Measurements from ENCODE around the gene GGCX.

The GGCX gene

DNA sequence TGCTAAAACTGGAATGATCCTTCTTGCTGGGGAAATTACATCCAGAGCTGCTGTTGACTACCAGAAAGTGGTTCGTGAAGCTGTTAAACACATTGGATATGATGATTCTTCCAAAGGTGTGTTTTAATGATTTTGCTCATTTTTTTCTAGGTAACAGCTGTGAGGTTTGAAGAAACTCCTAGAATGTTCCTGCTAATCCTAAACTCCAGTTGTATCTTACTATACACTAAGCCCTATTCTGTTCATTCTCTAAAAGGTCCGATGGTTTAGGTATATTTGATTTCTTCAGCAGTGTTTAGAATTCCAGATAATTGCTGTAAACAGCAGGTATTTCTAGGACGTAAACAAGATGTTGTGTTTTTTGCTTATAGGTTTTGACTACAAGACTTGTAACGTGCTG lies 20.0 kb downstream of the GGCX start:
- H3K4me3 ChIP-seq (ENCODE audit: low read depth, low read length): peak overlapping the region; percentile 84
- DNase-seq (ENCODE audit: low read depth): no peak
- TF ChIP-seq, protein P1, sequence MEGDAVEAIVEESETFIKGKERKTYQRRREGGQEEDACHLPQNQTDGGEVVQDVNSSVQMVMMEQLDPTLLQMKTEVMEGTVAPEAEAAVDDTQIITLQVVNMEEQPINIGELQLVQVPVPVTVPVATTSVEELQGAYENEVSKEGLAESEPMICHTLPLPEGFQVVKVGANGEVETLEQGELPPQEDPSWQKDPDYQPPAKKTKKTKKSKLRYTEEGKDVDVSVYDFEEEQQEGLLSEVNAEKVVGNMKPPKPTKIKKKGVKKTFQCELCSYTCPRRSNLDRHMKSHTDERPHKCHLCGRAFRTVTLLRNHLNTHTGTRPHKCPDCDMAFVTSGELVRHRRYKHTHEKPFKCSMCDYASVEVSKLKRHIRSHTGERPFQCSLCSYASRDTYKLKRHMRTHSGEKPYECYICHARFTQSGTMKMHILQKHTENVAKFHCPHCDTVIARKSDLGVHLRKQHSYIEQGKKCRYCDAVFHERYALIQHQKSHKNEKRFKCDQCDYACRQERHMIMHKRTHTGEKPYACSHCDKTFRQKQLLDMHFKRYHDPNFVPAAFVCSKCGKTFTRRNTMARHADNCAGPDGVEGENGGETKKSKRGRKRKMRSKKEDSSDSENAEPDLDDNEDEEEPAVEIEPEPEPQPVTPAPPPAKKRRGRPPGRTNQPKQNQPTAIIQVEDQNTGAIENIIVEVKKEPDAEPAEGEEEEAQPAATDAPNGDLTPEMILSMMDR (IDR thresholded peaks at IDR 0.05; ENCODE audit: insufficient read depth, low read depth, low read length, missing control alignments): no peak

DNA sequence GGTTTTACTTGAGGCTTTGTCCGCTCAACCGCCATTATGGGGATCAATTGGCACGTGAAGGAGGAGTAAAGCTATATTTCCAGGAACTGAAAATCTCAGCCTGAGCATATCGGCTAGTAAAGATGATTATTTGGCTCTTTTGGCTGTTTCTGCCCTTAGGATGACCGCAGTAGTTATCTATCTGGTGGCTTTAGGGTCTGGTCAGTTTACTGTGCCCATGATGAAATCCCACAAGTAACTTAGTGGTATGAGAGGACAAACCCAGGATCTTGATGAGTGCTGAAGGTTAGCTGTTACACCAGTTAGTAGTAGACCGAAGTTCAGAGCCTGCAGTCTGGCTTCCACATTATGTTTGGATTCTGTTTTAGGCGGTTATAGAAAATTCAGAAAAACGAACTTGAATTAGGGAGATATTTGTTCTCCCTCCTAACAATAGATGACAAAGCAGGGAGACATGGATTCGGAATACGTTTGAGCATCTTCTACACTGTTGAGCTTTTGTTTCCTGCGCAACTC lies 21.1 kb downstream of the GGCX start:
- no peak for DNase-seq (ENCODE audit: low read depth)

DNA sequence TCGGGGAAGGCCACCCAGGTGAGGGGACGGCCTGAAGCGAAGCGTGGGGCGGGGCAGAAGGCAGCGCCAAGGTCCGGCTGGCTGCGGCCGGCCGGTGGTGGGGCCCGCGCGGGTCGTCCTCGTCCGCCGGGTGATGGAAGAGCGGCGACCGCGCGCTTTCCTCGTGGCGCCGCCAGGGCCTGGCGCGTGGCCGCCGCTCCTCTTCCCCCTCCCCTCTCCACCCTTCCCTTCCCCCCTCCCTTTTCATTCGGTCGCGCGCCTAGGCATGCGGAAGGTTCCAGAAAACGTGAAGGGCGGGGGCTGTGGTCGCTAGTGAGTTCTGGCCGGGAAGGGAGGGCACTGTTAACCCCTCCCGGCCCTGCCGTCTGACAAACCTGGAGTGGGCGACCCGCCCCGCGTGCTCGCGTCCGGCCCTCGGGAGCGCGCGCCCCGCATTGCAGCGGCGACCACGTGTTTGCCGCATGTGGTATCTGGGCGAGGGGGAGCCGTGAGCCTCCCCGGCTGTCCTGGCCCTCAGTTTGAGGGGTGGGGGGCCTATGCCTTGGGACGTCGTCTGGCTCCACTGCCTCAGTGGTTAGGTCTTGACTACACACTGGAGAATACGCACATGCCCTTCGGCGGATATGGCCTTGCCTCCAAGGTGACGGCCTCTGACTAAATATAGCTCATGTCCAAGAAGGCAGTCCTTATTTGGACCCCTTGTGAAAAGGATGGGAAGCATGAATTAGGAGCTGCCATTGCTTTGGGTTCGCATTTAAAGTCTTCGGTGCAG lies 21.7 kb downstream of the GGCX start:
- peak overlapping the region; percentile 84 for H3K4me3 ChIP-seq (ENCODE audit: low read depth, low read length)
- TF ChIP-seq, protein P1 (IDR thresholded peaks at IDR 0.05; ENCODE audit: insufficient read depth, low read depth, low read length, missing control alignments): no peak
- peak; percentile 84 for DNase-seq (ENCODE audit: low read depth)

More for the DNA sequence above, 21.1 kb downstream of the GGCX start:
- TF ChIP-seq, protein P1 (IDR thresholded peaks at IDR 0.05; ENCODE audit: insufficient read depth, low read depth, low read length, missing control alignments): no peak
- peak overlapping the region; percentile 84 for H3K4me3 ChIP-seq (ENCODE audit: low read depth, low read length)

DNA sequence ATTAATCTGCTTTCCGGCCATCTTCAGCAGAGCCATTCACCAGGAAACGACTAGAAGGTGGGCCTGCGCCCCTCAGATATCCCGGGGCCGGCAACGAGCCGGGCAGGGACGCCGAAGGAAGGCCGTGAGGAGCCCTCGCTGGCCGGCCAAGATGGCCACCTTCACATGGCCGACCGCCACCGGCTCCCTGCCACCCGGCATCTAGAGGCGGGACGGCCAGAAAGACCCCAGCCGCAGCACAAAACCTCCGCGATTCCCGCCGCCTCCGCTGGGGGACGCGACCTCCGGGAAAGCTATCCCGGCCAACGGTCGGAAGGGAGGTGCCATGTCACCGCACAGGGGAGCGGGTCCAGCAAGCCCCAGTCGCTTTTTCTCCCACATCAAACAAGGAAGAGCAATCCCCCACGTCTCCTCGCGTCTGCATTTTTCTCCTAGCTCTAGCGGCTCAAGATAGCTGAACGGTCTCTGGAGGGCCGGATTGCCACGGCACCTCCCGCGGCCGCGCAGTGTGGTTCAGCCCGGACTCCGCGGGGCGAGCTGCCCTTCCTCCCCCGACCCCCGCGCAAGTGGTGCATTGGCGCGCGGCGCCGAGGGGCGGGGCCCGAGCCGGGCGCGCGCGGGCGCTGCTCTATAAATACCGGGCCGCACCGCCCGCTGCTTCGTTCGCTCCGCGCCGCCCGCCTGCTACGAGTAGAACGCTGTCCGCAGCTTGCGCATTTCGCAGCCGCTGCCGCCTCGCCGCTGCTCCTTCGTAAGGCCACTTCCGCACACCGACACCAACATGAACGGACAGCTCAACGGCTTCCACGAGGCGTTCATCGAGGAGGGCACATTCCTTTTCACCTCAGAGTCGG lies 22.6 kb downstream of the GGCX start, which contains the start of gene MAT2A:
MAT2A (plus strand) TSS at position 662 of the 854 bp plus-strand sequence; CDS start at position 782, 120 bp downstream.
- peak; percentile 96 for DNase-seq (ENCODE audit: low read depth)
- TF ChIP-seq, protein P1 (IDR thresholded peaks at IDR 0.05; ENCODE audit: insufficient read depth, low read depth, low read length, missing control alignments): peak; percentile 73
- peak within 1 kb of the TSS; percentile 89 for H3K4me3 ChIP-seq (ENCODE audit: low read depth, low read length)

DNA sequence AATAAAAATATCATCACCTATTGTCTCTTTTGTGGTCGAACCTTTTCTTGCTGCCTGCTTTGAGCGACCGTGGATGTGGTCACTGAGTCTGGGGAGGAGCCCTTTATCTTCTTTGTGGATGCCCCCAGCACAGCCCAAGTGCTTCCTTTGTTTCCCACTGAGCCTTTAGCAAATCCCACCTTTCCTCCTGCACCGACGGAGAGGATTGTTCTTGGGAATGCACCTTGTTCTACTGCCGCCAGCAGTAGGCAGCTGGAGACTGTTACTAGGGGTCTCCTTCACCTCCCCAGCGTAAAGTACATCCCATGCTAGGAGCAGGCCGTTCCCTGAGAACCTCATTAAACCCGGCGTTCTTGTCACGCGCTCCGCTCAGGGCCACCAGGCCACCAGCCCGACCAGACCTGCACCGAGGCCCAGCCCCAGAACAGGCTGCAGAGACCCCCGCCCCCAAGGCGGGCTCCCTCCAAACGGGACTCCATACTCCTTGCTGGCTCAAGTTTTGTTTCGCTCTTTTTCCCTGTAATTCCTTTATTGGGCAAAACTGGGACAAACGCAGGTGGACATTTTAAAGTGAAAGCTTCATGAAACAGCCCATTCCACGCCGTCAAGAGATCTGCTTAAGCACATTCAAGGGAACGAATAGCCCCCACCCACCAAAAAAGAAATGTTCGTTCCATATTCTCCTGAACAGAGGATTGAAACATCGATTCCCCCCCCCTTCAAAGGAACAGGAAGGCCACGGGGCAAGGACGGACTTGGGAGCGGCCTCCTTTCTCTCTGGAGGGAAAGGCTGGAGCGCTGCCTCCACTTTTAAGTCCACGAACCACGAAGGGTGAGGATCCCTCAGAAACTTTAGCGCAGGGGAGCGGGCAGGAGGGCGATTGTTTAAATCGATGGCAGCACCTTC lies 23.4 kb downstream of the GGCX start:
- peak overlapping the region; percentile 89 for H3K4me3 ChIP-seq (ENCODE audit: low read depth, low read length)
- TF ChIP-seq, protein P1 (IDR thresholded peaks at IDR 0.05; ENCODE audit: insufficient read depth, low read depth, low read length, missing control alignments): no peak
- DNase-seq (ENCODE audit: low read depth): peak; percentile 66

DNA sequence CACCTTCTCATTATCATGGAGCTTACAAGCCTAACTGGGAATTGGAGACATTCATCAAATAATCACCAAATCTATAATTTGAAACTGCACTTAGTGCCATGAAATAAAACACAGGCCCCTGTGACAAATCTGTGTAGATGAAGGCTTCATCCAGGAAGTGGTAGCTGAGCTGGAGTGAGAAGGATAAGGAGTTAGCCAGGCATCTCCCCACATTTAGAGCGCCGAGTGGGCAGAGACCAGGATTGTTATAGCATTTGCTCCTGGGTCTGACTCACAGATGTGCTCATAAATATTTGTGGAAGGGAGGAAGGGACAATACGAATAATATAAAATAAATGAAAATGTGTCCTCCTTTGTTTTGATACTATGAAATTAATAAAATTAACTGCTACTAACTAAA lies 24.8 kb downstream of the GGCX start:
- DNase-seq (ENCODE audit: low read depth): no peak
- TF ChIP-seq, protein P1 (IDR thresholded peaks at IDR 0.05; ENCODE audit: insufficient read depth, low read depth, low read length, missing control alignments): no peak
- no peak overlapping the region for H3K4me3 ChIP-seq (ENCODE audit: low read depth, low read length)
